ENCODE measurements around the gene APOBEC4.

The APOBEC4 gene

DNA sequence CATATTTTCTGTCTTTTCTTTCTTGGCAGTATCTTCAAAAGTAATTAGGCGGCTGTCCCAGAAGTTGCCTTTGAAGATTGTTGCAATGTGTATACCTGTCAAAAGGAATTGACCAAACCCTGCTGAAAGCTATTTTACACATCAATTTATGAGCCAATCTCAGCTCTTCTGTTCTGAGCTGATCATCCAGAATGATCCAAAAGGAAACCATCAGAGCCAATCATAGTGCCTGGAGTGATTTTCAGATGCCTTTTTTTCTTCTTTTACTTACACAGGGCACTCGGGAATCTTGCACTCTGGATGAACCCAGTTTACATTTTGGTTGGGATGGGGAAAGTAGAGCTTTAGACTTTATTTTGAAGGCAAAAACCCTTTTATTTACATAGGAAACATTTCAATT lies 21.8 kb upstream of the APOBEC4 start:
- DNase-seq (ENCODE audit: low read depth in 3 of 3) = no peak

GRCh38 chr1:183674339-183674738 lies 21.2 kb upstream of the APOBEC4 start:
- DNase-seq (ENCODE audit: low read depth in 3 of 3) = no peak

DNA sequence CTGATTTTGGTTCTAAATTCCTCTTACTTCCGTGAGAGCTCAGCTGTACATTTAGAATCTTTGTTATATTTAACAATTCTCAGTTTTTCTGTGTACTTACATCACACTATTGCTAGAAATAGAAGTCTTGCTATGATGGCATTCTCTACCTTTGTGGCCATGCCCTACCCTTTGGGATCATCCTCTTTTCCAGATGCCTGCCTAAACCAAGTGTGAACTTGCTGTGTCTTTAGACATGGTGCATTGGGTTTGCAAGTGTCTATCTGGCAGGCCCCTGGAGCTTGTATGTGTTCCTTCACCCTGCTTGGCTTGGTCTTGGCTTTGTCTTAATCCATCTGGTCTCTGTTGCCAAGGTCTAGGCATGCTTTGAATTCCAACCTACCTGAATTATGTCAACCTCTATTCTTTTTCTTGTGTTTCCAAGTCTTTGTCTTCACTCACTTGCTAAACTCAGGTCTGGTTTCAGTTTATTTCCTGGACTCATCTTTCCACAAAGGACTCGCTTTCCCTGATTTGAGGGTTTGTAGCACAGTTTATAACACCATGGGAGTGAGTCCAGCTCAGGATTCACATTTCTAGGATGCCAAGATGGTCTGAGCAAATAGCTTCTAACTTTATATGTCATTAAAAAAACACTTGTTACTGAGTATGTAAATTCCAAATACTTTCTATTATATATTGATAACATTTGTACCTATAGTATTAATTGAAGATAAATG lies 20.6 kb upstream of the APOBEC4 start:
- DNase-seq (ENCODE audit: low read depth in 3 of 3) = no peak

- DNase-seq (ENCODE audit: low read depth in 3 of 3) = no peak
These were observed 17.1 kb upstream of the APOBEC4 start for GRCh38 chr1:183670169-183670568.

DNA sequence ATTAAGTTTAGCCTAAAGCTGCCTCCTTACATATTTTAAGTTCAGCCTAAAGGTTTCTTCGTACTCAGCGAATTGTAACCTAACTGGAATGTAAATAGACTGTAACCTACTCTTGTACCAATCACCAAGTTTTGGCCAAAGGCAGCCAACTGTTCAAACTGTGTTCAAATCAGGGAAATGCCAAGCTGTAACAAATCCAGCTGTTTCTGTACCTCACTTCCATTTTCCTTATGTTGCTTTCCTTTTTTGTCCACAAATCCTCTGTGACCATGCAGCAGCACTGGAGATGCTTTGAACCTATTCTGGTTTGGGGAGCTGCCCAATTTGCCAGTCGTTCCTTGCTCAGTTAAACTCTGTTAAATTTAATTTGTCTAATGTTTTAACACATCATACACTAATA lies 3.2 kb upstream of the APOBEC4 start:
- no peak for DNase-seq (ENCODE audit: low read depth in 3 of 3)

- peak; percentile 49 to 60 (median 56) for DNase-seq (ENCODE audit: low read depth in 3 of 3)
These were observed 2.5 kb upstream of the APOBEC4 start for GRCh38 chr1:183655562-183656075.

DNA sequence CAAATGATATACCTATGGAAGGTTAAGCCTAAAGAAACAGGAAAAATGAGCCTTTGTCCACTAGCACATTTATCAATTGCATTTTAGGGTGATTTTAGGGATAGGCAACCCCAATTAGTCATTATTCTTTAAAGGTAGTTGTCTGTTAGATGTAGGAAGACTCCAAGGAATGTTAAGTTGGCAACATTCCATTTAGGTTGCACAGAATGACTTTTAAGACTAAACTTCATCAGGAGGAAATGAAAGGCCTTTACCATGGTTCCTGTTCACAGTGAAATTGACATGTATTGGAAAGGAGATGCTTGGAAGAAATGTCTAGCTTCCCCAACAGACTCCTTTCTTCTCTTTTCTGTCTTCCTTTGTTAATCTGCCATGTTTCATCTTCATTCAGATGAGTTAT lies 1.6 kb upstream of the APOBEC4 start:
- no peak for DNase-seq (ENCODE audit: low read depth in 3 of 3)

- DNase-seq (ENCODE audit: low read depth in 3 of 3) = no peak
These were observed 848 bp upstream of the APOBEC4 start for GRCh38 chr1:183653876-183654451.

DNA sequence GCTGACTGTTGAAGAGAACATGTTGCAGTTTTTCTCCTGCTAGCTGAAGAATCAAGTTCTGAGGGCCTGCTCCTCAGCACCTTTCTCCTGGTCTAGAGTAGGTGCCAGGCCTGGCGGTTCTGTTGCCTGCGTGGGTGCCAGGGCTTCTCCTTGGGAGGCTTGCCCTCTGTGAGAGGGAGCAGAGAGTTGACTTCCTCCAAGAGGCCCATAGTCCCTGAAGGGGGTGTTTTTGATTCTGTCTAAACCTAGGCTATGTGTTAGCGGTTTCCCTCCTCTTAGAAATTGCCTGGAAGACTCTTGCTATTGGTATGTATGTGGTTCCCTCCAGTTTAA lies 312 bp upstream of the APOBEC4 start:
- DNase-seq (ENCODE audit: low read depth in 3 of 3) = no peak

DNA sequence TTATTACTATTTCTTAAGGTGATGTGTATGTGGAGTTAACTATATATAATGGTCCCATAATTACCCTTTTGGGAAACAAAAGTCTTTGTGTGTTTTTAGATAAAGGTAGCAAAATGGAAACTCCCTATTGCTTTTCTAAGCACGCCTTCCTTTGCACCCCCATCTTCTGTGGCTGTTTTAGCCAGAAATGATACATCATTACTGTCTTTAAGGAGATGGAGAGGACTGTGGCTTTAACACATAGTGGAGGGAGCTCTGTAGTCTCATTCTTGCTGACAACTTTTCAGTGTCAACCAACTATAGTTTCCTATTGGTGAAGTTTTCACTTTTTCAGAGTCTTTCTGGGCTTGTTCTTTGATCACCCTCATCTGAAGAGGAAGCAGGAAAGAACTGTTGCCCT lies 1.0 kb downstream of the APOBEC4 start:
- DNase-seq (ENCODE audit: low read depth in 3 of 3) = no peak

DNA sequence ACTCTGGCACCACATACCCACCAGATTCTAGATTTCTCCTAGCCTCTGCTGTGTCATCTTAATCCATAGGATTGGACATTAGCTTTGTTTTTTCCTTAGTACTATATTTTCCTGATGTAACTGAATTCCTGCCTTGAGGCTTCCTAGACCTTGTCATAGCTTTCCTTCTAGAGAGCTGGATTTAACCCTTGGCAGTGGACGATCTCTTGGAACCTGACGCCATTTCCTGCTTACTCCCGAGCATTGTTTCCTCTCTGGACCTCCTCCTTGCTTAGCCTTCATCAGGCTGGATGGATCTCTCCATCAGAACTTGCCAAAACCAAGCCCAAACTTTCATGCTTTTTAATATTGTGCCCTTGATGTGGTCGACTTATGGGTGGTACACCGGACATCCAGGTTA lies 1.5 kb downstream of the APOBEC4 start:
- DNase-seq (ENCODE audit: low read depth in 3 of 3) = no peak

GRCh38 chr1:183648042-183648441 lies 5.1 kb downstream of the APOBEC4 start:
- DNase-seq (ENCODE audit: low read depth in 3 of 3) = no peak

DNA sequence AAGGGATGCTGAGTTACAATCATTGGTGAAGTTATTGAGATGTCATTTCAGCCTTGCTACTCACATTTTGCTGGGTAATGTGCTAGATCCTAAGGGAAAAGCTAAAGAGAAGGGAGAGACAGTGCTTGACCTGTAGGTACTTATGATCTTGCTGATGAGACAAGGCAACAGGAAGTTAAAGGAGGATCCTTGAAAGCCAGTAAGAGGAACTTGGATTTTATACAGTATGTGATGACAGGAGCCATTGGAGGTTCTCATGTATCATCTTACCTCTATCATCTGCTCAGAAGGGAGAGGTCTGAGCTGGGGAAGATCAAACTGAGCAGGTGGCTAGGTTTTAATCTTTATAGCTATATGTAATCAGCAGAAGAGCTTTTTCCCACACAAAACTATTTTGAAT lies 6.3 kb downstream of the APOBEC4 start:
- DNase-seq (ENCODE audit: low read depth in 3 of 3) = no peak

- no peak for DNase-seq (ENCODE audit: low read depth in 3 of 3)
These were observed 7.6 kb downstream of the APOBEC4 start for GRCh38 chr1:183645531-183645930.

- no peak for DNase-seq (ENCODE audit: low read depth in 3 of 3)
These were observed 10.9 kb downstream of the APOBEC4 start for GRCh38 chr1:183642166-183642565.

DNA sequence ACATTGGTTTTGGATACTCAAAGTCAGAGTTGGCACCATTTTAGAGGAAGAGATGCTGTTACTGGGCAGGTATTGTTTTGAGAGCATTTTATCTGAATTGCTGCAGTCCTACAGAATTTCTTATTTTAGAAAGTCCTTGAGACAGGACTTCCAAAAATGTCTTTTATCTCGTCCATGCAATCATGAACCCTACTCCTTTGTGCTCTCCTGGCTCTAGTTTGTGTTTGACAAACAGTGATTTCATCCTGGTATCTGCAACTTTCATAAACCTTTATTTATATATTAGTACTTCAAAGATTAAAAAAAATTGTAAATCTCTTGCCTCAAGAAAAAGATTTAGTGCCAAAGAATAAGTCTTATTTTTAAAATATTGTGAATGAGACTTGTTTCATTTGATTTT lies 12.9 kb downstream of the APOBEC4 start:
- no peak for DNase-seq (ENCODE audit: low read depth in 3 of 3)

- DNase-seq (ENCODE audit: low read depth in 3 of 3) = no peak
These were observed 14.3 kb downstream of the APOBEC4 start for GRCh38 chr1:183638649-183639387.

DNA sequence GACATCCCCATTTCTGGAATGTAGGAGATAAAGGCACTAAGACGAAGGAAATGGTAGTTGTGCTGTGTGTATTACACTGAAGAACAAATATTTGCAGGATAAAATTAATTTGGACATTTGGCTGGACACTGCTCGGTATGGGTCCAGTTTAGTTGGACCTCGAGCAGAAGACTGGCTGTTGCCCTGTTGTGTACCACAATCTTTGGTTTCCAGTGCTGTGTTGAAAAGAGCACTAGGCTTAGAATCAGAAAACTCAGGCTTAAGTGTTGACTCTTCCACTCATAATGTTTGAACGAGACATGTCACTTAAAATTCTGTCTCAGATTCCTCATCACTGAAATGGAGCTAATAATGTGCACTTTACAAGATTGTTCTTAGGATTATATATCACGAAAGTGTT lies 16.3 kb downstream of the APOBEC4 start:
- no peak for DNase-seq (ENCODE audit: low read depth in 3 of 3)

- DNase-seq (ENCODE audit: low read depth in 3 of 3) = no peak
These were observed 16.8 kb downstream of the APOBEC4 start for GRCh38 chr1:183636334-183636682.

GRCh38 chr1:183635606-183636333 lies 17.3 kb downstream of the APOBEC4 start, which contains the start of gene ARPC5:
ARPC5 (minus strand) TSS chr1:183635783; CDS start chr1:183635659, 124 bp downstream.
- peak; percentile 94 to 96 (median 95) for DNase-seq (ENCODE audit: low read depth in 3 of 3)

DNA sequence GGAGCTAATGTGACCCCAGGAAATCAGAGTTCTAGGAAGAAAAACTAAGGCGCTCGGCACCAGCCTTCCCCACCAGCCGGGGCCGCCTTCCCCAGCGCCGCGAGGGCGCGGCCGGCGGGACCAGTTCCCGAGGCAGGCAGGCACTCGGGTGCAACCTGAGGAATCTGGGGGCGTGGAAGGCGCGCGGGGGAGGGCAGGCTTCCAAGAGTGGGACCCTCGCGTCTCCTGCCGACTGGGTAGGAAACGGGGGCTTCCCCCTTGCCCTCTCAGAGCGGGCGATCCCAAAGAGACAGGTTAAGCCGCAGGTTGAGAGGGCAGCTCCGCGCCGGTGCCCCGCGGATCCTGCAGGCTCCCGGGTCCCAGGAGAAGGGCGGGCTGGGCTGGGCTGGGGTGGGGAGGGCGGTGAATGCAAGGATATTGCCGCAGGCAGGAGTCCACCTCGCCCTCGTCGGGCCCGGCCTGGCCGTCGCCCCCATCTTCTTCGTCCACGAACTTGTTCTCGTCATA lies 18.0 kb downstream of the APOBEC4 start:
- DNase-seq (ENCODE audit: low read depth in 3 of 3) = peak in 1 of 3 experiments; percentile 6

DNA sequence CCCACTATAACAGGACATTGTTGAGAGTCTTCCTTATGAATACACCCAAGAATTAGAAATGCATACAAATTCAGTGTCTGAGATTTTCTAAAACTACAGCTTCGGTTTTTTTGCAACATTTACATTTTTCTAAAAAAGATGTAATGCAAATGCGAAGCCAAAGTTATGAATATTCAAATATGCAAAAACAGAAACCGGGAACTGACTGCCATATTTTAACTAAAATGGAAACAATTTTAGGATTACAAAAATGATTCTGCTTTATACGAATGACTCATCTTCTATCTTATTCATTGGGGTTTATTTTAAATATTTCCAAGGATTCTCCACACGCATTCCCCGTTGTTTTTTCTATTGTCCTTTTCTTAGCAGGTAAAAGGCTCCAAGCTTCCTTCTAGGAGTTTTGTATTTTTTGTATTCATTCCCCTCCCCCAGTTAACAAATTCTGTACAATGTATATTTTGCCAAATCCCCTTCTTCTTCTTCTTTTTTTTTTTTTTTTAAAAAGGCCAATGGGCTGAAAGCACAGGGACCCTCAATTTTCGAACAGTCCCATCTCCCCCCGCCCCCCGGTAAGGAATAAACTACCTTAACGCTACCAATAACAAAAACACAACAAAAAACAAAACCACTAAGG lies 18.6 kb downstream of the APOBEC4 start:
- DNase-seq (ENCODE audit: low read depth in 3 of 3) = no peak
